Measurements from ENCODE around the gene GPBP1L1. TPM values are rescaled to one million over a fixed set of nuclear protein-coding genes. Genes with fewer than 3 reads are reported as not detected.

Gene GPBP1L1
- total RNA-seq, 1 experiment from 2014 or later, result 110 TPM

DNA sequence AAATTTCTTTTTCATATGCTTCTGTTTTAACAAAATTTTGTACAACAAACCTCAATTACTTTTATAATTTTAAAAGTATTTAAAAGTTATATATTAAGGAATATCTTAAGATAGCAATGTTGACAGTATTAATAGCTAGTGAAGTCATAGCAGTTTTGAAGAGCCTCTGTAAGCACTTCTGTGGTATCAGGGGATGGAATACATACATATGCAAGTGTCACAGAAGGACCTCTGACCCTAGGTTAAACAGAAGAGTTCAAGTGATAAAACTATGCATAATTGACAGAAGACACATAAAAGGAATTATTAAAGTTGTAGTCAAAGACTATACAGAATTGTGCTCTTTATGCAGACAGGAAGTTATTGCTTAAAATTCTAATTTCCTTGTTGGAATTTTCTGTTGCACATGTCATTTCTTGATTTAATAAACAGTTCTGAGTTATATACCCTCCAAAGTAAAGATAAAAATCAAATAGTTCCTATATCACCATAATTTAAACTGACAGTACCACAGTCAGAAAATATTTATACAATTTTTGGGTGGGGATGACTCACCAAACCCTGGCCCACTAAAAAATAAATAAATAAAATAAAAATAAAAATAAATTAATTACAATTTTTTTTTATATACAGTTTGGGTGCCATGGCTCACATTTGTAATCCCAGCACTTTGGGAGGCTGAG lies 37.1 kb upstream of the GPBP1L1 start:
- Histone ChIP-seq H4K20me1 (ENCODE audit: insufficient read depth) (no peaks in the 10 kb centered on the region), H3K27me3 (ENCODE audit: insufficient read depth, low read length) (no peaks in the 10 kb centered on the region), H3K79me2 (ENCODE audit: insufficient read depth, low read length) (no peaks in the 10 kb centered on the region), H3K27ac (ENCODE audit: low read depth, low read length) (no peak overlapping the region), H3K36me3 (ENCODE audit: control insufficient read depth in 1 of 2, insufficient read depth in 2 of 2, low read length in 2 of 2) (no peaks in the 10 kb centered on the region), H3K9me3 (ENCODE audit: control insufficient read depth in 1 of 2, insufficient read depth in 1 of 2, low read depth in 1 of 2, low read length in 2 of 2) (no peaks in the 10 kb centered on the region), H3K9me2 (ENCODE audit: insufficient read depth) (no peaks in the 10 kb centered on the region), H3K4me1 (ENCODE audit: control insufficient read depth in 1 of 2, insufficient read depth in 2 of 2, low read length in 2 of 2) (no peaks in the 10 kb centered on the region), H2AFZ (ENCODE audit: low read depth, low read length, poor library complexity, severe bottlenecking) (no peak overlapping the region), H3K4me3 (replicated peaks in 1 of 2; ENCODE audit: low read depth in 1 of 2, low read length in 2 of 2) (no peak overlapping the region), H3K4me2 (ENCODE audit: low read length) (no peak overlapping the region), H3K9ac (ENCODE audit: low read length) (no peak overlapping the region)
- BruUV-seq (replicated peaks), result no TSS peak
- DNase-seq (ENCODE audit: low read depth, low spot score), result no peak
- intact Hi-C loops (cut with micrococcal nuclease), result no loop called here
- ChIA-PET RAD21 (ENCODE audit: low non-redundant PET in 1 of 2, low total read pairs in 2 of 2, uncharacterized antibody in 2 of 2, unreplicated experiment in 2 of 2) (no interaction called here), CTCF (no interaction called here), POLR2A (no interaction called here)
- TF ChIP-seq POLR2AphosphoS5 (IDR thresholded peaks at IDR 0.05; ENCODE audit: low read depth, low read length) (no peak), ZNF274 (IDR thresholded peaks at IDR 0.05; ENCODE audit: low read depth, low read length) (no peak), EZH2 (IDR thresholded peaks at IDR 0.05) (no peak), SP1 (IDR thresholded peaks at IDR 0.05; ENCODE audit: low read depth) (no peak), EGR1 (IDR thresholded peaks at IDR 0.05; ENCODE audit: low read depth) (no peak), EZH2phosphoT487 (IDR thresholded peaks at IDR 0.05; ENCODE audit: borderline replicate concordance) (no peak), SRF (IDR thresholded peaks at IDR 0.05; ENCODE audit: low read depth) (no peak), YY1 (IDR thresholded peaks at IDR 0.05; ENCODE audit: extremely low read depth, insufficient replicate concordance, low read depth, low read length) (no peak), TCF7L2 (IDR thresholded peaks at IDR 0.05; ENCODE audit: borderline replicate concordance, extremely low read depth, insufficient read depth, insufficient read length) (no peak), SIN3A (IDR thresholded peaks at IDR 0.05; ENCODE audit: low read depth) (no peak), CBX3 (IDR thresholded peaks at IDR 0.05; ENCODE audit: low read depth) (no peak), FOSL1 (IDR thresholded peaks at IDR 0.05; ENCODE audit: low read depth) (no peak), ZFX (IDR thresholded peaks at IDR 0.05) (no peak), RAD21 (IDR thresholded peaks at IDR 0.05; ENCODE audit: low read depth) (no peak), JUND (IDR thresholded peaks at IDR 0.05) (no peak), ELF1 (IDR thresholded peaks at IDR 0.05; ENCODE audit: borderline replicate concordance, low read depth) (no peak)
- TF ChIP-seq, protein P1, sequence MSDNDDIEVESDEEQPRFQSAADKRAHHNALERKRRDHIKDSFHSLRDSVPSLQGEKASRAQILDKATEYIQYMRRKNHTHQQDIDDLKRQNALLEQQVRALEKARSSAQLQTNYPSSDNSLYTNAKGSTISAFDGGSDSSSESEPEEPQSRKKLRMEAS (IDR thresholded peaks at IDR 0.05), result no peak
- TF ChIP-seq, protein P2, sequence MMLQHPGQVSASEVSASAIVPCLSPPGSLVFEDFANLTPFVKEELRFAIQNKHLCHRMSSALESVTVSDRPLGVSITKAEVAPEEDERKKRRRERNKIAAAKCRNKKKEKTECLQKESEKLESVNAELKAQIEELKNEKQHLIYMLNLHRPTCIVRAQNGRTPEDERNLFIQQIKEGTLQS (IDR thresholded peaks at IDR 0.05), result no peak
- TF ChIP-seq, protein P3, sequence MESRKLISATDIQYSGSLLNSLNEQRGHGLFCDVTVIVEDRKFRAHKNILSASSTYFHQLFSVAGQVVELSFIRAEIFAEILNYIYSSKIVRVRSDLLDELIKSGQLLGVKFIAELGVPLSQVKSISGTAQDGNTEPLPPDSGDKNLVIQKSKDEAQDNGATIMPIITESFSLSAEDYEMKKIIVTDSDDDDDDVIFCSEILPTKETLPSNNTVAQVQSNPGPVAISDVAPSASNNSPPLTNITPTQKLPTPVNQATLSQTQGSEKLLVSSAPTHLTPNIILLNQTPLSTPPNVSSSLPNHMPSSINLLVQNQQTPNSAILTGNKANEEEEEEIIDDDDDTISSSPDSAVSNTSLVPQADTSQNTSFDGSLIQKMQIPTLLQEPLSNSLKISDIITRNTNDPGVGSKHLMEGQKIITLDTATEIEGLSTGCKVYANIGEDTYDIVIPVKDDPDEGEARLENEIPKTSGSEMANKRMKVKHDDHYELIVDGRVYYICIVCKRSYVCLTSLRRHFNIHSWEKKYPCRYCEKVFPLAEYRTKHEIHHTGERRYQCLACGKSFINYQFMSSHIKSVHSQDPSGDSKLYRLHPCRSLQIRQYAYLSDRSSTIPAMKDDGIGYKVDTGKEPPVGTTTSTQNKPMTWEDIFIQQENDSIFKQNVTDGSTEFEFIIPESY (IDR thresholded peaks at IDR 0.05; ENCODE audit: extremely low read depth, insufficient replicate concordance, low read length), result no peak
- no peak for ATAC-seq

Measured in HCT116 (cell line).